Activated CD4-positive, alpha-beta T cell treated with anti-CD3 and anti-CD28 coated beads for 24 hours (primary cell): Measurements from ENCODE around the gene NHSL2.
"Not testable (repeated sequence)": the region's sequence is repeated elsewhere in the genome, so short reads cannot be mapped to it uniquely, and the experiment has no call there.

ENCODE experiments used
- DNase-seq, 2 donors: peaks; one replicate each; pipeline ENCODE4 v3.0.0-alpha.2; 2020; ENCODE audit warnings: low read depth in 2 of 2

The NHSL2 gene

GRCh38 chrX:72041871-72042851 lies 131.5 kb downstream of the NHSL2 start:
- DNase-seq = no peak

- no peak for DNase-seq
Measured at GRCh38 chrX:72042852-72043248, 132.2 kb downstream of the NHSL2 start.

GRCh38 chrX:72043636-72044035 lies 133.0 kb downstream of the NHSL2 start:
- DNase-seq = no peak

- no peak for DNase-seq
Measured at GRCh38 chrX:72045141-72045540, 134.5 kb downstream of the NHSL2 start.

GRCh38 chrX:72045552-72046277 lies 135.1 kb downstream of the NHSL2 start:
- DNase-seq = no peak

GRCh38 chrX:72046447-72046846 lies 135.8 kb downstream of the NHSL2 start:
- DNase-seq = no peak

GRCh38 chrX:72048510-72049455 lies 138.1 kb downstream of the NHSL2 start:
- no peak for DNase-seq

GRCh38 chrX:72050011-72050410 lies 139.4 kb downstream of the NHSL2 start:
- no peak for DNase-seq

- DNase-seq = no peak
Measured at GRCh38 chrX:72051589-72051988, 140.9 kb downstream of the NHSL2 start.

GRCh38 chrX:72052415-72053090 lies 141.9 kb downstream of the NHSL2 start:
- no peak for DNase-seq

- DNase-seq = no peak
Measured at GRCh38 chrX:72053508-72053907, 142.9 kb downstream of the NHSL2 start.

GRCh38 chrX:72054779-72055489 lies 144.3 kb downstream of the NHSL2 start:
- no peak for DNase-seq

- DNase-seq = no peak
Measured at GRCh38 chrX:72057331-72057730, 146.7 kb downstream of the NHSL2 start.

GRCh38 chrX:72057849-72058248 lies 147.2 kb downstream of the NHSL2 start:
- DNase-seq = no peak

- DNase-seq = not testable (repeated sequence)
Measured at GRCh38 chrX:72058346-72058745, 147.7 kb downstream of the NHSL2 start.

- no peak for DNase-seq
Measured at GRCh38 chrX:72060196-72060920, 149.7 kb downstream of the NHSL2 start.

- no peak for DNase-seq
Measured at GRCh38 chrX:72060921-72061490, 150.4 kb downstream of the NHSL2 start.

- DNase-seq = no peak
Measured at GRCh38 chrX:72062916-72063315, 152.3 kb downstream of the NHSL2 start.
